ENCODE measurements around the gene DRG2.

GRCh38 chr17:18145811-18146210 is 58.1 kb downstream of the DRG2 start:
- TF ChIP-seq MEF2A (IDR thresholded peaks at IDR 0.05; ENCODE audit: insufficient read depth, low read depth, low read length) (no peak), CHD2 (IDR thresholded peaks at IDR 0.05; ENCODE audit: borderline replicate concordance, low read depth, low read length) (no peak), RFX5 (IDR thresholded peaks at IDR 0.05; ENCODE audit: low read depth, low read length) (no peak), CTCF (IDR thresholded peaks at IDR 0.05 in 2 of 3, conservative IDR thresholded peaks at IDR 0.05 in 1 of 3; ENCODE audit: control insufficient read depth in 2 of 3, extremely low read depth in 1 of 3, insufficient read depth in 1 of 3, low read depth in 3 of 3, low read length in 3 of 3) (no peak), ATF3 (IDR thresholded peaks at IDR 0.05; ENCODE audit: borderline replicate concordance, extremely low read depth, low read depth, low read length) (no peak), REST (IDR thresholded peaks at IDR 0.05; ENCODE audit: low read depth, low read length) (no peak), EZH2 (IDR thresholded peaks at IDR 0.05; ENCODE audit: borderline replicate concordance, control insufficient read depth, low read depth, low read length) (no peak), KDM1A (IDR thresholded peaks at IDR 0.05; ENCODE audit: borderline replicate concordance) (no peak)
